DND-41 (cell line): ENCODE data around the gene TCHHL1.

Source experiments
- ATAC-seq: fragments of 200-7000 bp; cut with Tn5 transposase; 3 replicates; pipeline ENCODE4 v1.9.1; 2021; ENCODE audit warnings: low read depth; ENCODE audit not compliant: insufficient read depth
- DNase-seq: peaks from one replicate; pipeline ENCODE4 v3.0.0-alpha.2; 2020
- H2AFZ ChIP-seq: 2 replicates; pipeline ENCODE4 v1.6.0; 2012; ENCODE audit warnings: low read depth, low read length
- H3K27ac ChIP-seq: 2 replicates; pipeline ENCODE4 v1.5.1; 2012; ENCODE audit warnings: low read length, inconsistent platforms
- H3K27me3 ChIP-seq: fragments of 200-600 bp; sonication (generic); 2 replicates; pipeline ENCODE4 v1.6.0; 2012; ENCODE audit warnings: low read length, mild to moderate bottlenecking, inconsistent platforms; ENCODE audit not compliant: insufficient read depth, poor library complexity
- H3K36me3 ChIP-seq: 2 replicates; pipeline ENCODE4 v1.5.1; 2012; ENCODE audit warnings: low read length, inconsistent platforms; ENCODE audit not compliant: insufficient read depth
- H3K4me1 ChIP-seq: 2 replicates; pipeline ENCODE4 v1.5.1; 2012; ENCODE audit warnings: mild to moderate bottlenecking, low read length; ENCODE audit not compliant: insufficient read depth
- H3K4me2 ChIP-seq: 2 replicates; pipeline ENCODE4 v1.6.0; 2012; ENCODE audit warnings: mild to moderate bottlenecking, moderate library complexity, low read length, inconsistent platforms; ENCODE audit not compliant: insufficient read depth
- H3K4me3 ChIP-seq, 2 experiments: fragments of 200-600 bp in 1 of 2; shearing (Covaris generic) in 1 of 2; 2 replicates each; pipeline ENCODE4 v1.5.1; 2012 to 2016; ENCODE audit warnings: inconsistent platforms in 2 of 2, low read length in 2 of 2, mild to moderate bottlenecking in 2 of 2, low read depth in 1 of 2, moderate library complexity in 1 of 2
- H3K79me2 ChIP-seq: 2 replicates; pipeline ENCODE4 v1.6.0; 2012; ENCODE audit warnings: low read length, inconsistent platforms; ENCODE audit not compliant: insufficient read depth
- H3K9ac ChIP-seq: 2 replicates; pipeline ENCODE4 v1.6.0; 2012; ENCODE audit warnings: low read depth, mild to moderate bottlenecking, inconsistent platforms, low read length, moderate library complexity
- H3K9me3 ChIP-seq: 2 replicates; pipeline ENCODE4 v1.5.1; 2012; ENCODE audit warnings: low read length, moderate library complexity, mild to moderate bottlenecking, inconsistent platforms; ENCODE audit not compliant: insufficient read depth, severe bottlenecking
- H4K20me1 ChIP-seq: 2 replicates; pipeline ENCODE4 v1.6.0; 2012; ENCODE audit warnings: low read length; ENCODE audit not compliant: insufficient read depth
- CTCF ChIP-seq: IDR thresholded peaks from 2 replicates; pipeline ENCODE4 v1.5.1; 2012; ENCODE audit warnings: borderline replicate concordance, low read length, moderate library complexity, mild to moderate bottlenecking; ENCODE audit not compliant: poor library complexity, severe bottlenecking; ENCODE audit errors: extremely low read depth
- EZH2 ChIP-seq: IDR thresholded peaks from 3 replicates; pipeline ENCODE4 v1.6.1; 2012; ENCODE audit warnings: borderline replicate concordance, low read depth, mild to moderate bottlenecking, moderate library complexity, low read length, inconsistent platforms; ENCODE audit not compliant: severe bottlenecking

Gene TCHHL1

GRCh38 chr1:152072311-152072710 lies 16.6 kb downstream of the TCHHL1 start:
- no peak overlapping the region for H3K4me3 ChIP-seq
- no peak overlapping the region for H3K9ac ChIP-seq
- no peaks in the 10 kb centered on the region for H3K9me3 ChIP-seq
- peaks cover 3% of the 10 kb centered on the region; the same call in 1 of the 2 replicates for H4K20me1 ChIP-seq
- H3K27ac ChIP-seq: no peak overlapping the region
- TF ChIP-seq CTCF (no peak), EZH2 (no peak)
- no peak overlapping the region for H2AFZ ChIP-seq
- DNase-seq (no peak), ATAC-seq (no peak)
- no peaks in the 10 kb centered on the region for H3K79me2 ChIP-seq
- peaks cover 18% of the 10 kb centered on the region for H3K27me3 ChIP-seq
- no peaks in the 10 kb centered on the region for H3K36me3 ChIP-seq
- H3K4me1 ChIP-seq: no peaks in the 10 kb centered on the region
- H3K4me2 ChIP-seq: no peak overlapping the region

- ATAC-seq (no peak), DNase-seq (no peak)
- no peaks in the 10 kb centered on the region for H3K4me1 ChIP-seq
- H3K4me3 ChIP-seq: no peak overlapping the region
- no peak overlapping the region for H3K27ac ChIP-seq
- no peaks in the 10 kb centered on the region for H3K36me3 ChIP-seq
- H3K79me2 ChIP-seq: no peaks in the 10 kb centered on the region
- no peak overlapping the region for H3K4me2 ChIP-seq
- H4K20me1 ChIP-seq: peaks cover 3% of the 10 kb centered on the region; the same call in 1 of the 2 replicates
- no peak for TF ChIP-seq EZH2
- TF ChIP-seq CTCF: no peak
- no peak overlapping the region for H2AFZ ChIP-seq
- H3K27me3 ChIP-seq: peaks cover 18% of the 10 kb centered on the region
- no peak overlapping the region for H3K9ac ChIP-seq
- no peaks in the 10 kb centered on the region for H3K9me3 ChIP-seq
Observed at GRCh38 chr1:152071123-152071522, 17.7 kb downstream of the TCHHL1 start.

- Histone ChIP-seq H3K36me3 (no peaks in the 10 kb centered on the region), H3K4me2 (no peak overlapping the region), H2AFZ (no peak overlapping the region), H3K79me2 (no peaks in the 10 kb centered on the region), H3K9ac (no peak overlapping the region), H4K20me1 (peaks cover 3% of the 10 kb centered on the region; the same call in 1 of the 2 replicates), H3K4me3 (no peak overlapping the region), H3K9me3 (no peaks in the 10 kb centered on the region), H3K4me1 (no peaks in the 10 kb centered on the region), H3K27ac (no peak overlapping the region), H3K27me3 (peaks cover 19% of the 10 kb centered on the region)
- ATAC-seq: no peak
- DNase-seq: no peak
- TF ChIP-seq CTCF: no peak
- no peak for TF ChIP-seq EZH2
Observed at GRCh38 chr1:152067929-152068328, 20.9 kb downstream of the TCHHL1 start.

GRCh38 chr1:152067150-152067549 lies 21.7 kb downstream of the TCHHL1 start:
- Histone ChIP-seq H3K9ac (no peak overlapping the region), H3K36me3 (no peaks in the 10 kb centered on the region), H3K27ac (no peak overlapping the region), H2AFZ (no peak overlapping the region), H4K20me1 (peaks cover 3% of the 10 kb centered on the region; the same call in 1 of the 2 replicates), H3K4me3 (no peak overlapping the region), H3K4me2 (no peak overlapping the region), H3K9me3 (no peaks in the 10 kb centered on the region), H3K79me2 (no peaks in the 10 kb centered on the region), H3K4me1 (no peaks in the 10 kb centered on the region), H3K27me3 (peaks cover 16% of the 10 kb centered on the region)
- no peak for DNase-seq
- no peak for ATAC-seq
- TF ChIP-seq CTCF: no peak
- no peak for TF ChIP-seq EZH2
